Measurements from ENCODE around the gene PID1. TPM values are rescaled to one million over a fixed set of nuclear protein-coding genes. Genes with fewer than 3 reads are reported as not detected.
"Not testable (repeated sequence)": the region's sequence is repeated elsewhere in the genome, so short reads cannot be mapped to it uniquely, and the experiment has no call there.

The PID1 gene
- total RNA-seq, 1 donor from 2014 or later = 7.1 TPM

DNA sequence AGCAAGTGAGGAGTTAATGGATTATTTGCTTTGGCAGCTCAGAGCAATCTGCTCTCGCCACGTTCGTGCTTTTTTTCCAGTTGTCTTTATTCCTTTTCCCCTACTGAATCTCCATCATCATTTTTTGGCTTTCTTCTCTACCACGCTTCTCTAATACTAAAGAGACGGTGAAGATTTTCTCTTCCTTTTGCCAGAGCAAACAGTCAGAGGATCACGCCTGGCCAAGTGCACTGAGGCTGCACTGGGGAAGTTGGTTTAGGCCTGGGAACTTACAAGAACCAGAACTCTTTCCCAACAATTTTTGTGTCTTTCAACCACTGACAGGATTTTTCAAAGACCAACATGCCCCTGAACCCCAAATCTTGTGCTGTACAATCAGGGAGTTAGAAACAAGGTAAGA is 172.3 kb downstream of the PID1 start:
- DNase-seq (peak; percentile 45), ATAC-seq (ENCODE audit: poor library complexity) (peak; percentile 49)
- intact Hi-C loops (cut with DNase I) = no loop called here

DNA sequence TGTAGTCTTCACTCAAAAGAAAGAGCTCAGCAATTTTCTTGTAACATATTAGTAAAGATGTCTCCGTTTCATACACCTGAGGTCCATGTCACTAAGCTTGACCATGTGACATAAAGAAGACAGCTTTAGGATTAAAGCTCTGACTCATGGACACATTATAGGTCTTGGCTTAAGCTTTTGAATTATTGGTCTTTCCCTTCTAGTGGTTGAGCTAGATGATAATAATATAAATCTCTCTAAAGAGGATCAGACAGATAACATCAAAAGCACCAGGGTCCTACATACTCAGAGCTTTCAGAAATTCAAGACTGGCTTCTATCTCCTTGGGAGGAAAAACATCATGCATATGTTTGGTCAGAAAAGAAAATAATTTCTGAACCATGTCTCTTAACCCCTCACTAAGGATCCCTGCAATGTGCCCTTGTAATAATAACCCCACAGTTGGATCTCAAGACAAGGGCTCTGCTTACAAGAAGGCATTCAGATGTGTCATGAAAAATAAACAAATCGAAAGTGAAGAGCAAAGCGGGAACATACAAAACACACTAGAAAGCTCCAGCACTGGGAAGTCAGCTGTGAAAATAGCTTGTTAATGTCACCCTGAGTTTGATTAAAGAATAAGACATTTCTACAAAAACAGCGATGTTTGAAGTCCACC is 174.5 kb downstream of the PID1 start:
- intact Hi-C loops (cut with DNase I) = no loop called here
- DNase-seq = no peak
- no peak for ATAC-seq (ENCODE audit: poor library complexity)

DNA sequence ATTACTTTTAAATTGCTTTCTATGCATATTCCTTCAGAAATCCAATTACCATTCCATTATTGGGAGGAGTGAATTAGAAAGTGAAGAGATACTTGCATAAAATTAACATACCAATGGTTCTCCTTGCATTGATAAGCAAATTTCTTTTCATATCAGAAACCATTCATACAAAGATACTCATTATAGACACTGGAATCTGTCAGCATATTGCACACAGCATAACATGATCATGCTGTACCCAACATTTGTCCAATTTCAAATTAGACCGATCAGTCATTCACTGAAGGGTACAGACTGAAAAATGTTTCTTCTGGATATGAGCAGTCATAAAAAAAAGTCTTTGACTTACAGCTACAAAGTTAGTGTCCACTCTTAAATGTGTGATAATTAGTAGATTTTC is 175.6 kb downstream of the PID1 start:
- no peak for ATAC-seq (ENCODE audit: poor library complexity)
- DNase-seq = no peak
- intact Hi-C loops (cut with DNase I) = no loop called here

DNA sequence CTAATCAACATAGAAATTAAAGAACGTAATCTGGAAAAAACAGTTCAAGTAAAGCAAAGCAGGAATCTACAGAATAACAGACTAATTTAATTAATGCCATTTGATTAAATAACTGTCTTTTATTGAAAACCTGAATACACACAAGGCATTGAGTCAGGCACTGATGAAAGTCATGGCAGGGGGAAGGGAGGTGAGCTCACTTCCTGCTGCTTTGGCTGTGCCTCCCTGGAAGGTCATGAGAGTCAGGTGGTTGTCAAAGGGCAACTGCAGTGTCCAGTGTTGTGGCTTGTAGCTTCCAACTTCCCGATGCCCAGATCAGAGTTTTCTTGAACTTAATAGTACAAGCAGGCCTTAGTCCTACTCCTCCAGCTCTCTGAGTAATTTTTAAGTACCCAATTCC is 180.9 kb downstream of the PID1 start:
- DNase-seq (no peak), ATAC-seq (ENCODE audit: poor library complexity) (no peak)
- intact Hi-C loops (cut with DNase I) = no loop called here

DNA sequence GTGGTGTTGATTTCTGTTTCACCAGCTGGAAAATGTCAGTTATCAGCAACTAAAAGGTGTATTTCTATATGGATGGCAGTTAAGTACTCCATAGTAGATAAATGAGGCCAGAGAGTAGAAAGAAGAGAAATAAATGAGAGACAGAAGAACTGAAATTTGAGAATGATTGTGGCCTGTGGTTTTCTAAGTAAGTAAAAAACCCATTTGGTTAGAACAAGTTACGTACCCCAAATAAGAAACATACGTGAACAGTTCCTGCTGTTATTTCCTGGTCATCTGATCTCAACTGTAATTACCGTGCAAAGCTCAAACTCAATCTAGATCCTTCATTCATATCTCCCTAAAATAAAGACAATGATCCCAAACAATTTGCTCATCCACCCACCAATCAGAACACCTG is 181.3 kb downstream of the PID1 start:
- DNase-seq (no peak), ATAC-seq (ENCODE audit: poor library complexity) (no peak)
- intact Hi-C loops (cut with DNase I) = no loop called here

DNA sequence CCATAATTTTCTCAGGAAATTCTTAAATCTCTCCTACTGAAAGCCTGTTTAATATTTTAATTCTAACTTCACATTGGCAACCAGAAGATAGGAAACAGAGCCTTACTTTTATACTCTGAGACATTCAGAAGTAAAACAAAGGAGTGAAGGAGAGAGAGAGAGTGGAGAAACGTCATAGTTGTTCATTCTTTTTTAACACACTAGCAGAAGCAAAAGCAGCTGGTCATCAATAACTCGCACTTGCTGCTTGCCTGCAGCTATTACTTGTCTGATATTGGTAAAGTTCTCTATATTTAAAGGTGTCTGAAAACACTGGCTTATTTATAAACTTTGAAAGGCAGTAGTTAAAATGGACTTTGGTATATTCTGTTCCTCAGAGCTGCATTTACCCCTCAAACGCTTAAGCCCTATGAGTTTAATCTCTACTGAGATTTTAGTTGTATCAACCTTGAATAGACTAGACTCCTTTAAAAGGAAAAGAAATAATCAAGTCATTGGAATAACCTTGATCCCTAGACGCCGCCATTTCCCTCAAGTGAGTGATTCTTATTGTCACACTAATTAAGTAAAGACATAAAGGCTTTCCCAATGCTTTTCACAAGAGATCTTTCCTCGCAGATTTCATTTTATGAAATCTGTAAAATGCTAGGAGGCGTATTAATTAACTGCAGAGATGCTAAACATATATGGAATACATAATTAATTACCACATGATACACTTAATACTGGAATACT is 182.0 kb downstream of the PID1 start:
- intact Hi-C loops (cut with DNase I) = no loop called here
- DNase-seq (no peak), ATAC-seq (ENCODE audit: poor library complexity) (no peak)

DNA sequence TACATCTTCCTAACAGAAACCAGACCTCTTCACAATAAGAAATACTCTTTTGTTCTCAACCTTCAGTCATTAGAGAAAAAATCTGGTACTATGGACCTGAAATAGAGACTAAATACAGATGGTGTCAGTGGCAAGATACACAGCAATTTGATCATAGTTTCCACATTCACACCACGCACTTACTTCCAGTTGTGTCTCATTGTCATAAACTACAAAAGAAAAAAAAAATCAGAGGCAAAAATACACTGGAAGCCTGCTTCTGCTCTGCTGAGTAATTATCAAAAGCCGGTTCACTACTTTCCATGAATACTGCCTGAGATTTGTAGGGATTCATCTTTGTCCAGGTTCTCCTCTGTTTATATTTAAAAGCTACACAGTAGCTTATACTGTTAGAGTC is 182.6 kb downstream of the PID1 start:
- intact Hi-C loops (cut with DNase I) = no loop called here
- no peak for ATAC-seq (ENCODE audit: poor library complexity)
- no peak for DNase-seq

DNA sequence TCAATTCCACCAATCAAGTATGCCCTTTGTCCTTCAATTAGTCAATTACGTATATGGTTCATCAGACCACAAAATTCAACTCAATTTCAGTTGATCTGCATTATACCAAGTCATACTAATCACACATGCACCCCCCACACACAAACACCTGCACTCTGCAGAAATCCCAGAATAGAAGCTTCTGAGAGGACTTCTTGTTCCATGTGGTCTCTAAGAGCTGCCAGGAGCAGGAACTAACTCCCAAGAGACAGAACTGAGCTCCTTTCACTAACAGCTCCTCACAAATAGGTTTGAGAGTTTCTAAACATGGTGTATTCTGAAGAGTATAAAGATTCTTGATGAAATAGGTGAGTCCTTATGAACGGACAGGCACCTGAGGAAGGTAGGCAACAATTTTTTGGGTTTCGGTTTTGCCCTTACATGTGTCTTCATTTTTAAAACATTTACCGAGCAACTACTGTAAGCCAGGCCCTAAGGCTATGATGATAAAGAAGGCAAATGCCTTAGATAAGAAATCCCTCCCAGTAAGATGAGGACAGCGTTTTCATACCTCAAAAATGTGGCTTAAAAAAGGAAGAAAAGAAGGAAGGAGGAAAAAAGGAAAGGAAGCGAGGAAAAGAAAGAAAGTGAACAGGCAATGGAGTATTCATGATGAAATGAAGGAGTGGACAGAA is 183.1 kb downstream of the PID1 start:
- intact Hi-C loops (cut with DNase I) = no loop called here
- peak; percentile 51 for ATAC-seq (ENCODE audit: poor library complexity)
- DNase-seq = no peak

DNA sequence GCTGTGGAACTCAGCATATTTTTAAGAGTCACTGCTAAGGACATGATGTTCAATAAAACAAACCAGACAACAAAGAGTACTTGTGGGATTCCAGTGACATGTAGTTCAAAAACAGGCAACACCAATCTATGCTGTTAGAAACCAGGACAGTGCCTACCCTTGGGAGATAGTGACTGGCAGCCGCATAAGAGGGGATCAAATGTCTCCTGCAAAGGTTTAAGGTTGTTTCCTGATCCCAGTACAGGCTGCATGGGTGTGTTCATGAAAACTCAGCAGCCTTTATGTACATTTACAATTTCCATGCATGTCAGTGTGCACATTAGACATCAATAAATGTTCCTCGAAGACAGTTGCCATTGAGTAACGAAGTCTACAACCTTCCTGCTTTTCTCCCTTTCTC is 183.8 kb downstream of the PID1 start:
- peak; percentile 53 for ATAC-seq (ENCODE audit: poor library complexity)
- intact Hi-C loops (cut with DNase I) = no loop called here
- no peak for DNase-seq

DNA sequence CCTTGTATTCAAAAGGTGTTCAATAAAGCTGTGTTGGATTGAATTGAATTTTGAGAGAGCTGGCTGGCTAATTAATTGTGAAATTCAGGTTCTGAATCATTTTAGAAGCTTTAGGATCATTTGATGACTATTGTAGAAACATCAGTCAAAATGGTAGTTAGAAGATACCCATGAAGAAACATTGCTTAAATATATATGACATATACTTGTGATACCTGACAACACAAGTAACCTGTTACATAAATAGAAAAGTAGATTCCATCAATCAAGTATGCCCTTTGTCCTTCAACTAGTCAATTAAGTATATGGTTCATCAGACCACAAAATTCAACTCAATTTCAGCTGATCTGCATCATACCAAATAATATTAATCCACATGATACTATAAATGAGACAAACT is 185.6 kb downstream of the PID1 start:
- intact Hi-C loops (cut with DNase I) = no loop called here
- DNase-seq = no peak
- no peak for ATAC-seq (ENCODE audit: poor library complexity)

DNA sequence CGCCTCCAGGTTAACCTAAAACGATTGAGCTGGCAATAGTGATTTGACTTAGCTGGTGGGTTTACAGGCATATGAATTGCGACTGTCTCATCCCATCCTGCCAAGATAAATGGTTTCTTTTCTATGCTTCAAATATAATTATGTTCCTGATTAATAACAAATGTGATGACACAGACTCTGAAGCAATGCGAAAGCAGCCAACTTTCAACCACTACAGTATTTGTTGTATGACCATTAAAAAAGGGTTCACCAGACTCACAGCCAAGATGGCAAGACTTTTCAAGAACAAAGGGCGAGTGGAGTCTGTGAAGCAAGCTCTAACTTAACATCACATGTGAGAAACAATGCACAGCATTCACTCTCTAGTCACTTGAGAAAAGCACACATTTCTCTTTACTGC is 186.6 kb downstream of the PID1 start:
- intact Hi-C loops (cut with DNase I) = no loop called here
- no peak for DNase-seq
- ATAC-seq (ENCODE audit: poor library complexity) = no peak

DNA sequence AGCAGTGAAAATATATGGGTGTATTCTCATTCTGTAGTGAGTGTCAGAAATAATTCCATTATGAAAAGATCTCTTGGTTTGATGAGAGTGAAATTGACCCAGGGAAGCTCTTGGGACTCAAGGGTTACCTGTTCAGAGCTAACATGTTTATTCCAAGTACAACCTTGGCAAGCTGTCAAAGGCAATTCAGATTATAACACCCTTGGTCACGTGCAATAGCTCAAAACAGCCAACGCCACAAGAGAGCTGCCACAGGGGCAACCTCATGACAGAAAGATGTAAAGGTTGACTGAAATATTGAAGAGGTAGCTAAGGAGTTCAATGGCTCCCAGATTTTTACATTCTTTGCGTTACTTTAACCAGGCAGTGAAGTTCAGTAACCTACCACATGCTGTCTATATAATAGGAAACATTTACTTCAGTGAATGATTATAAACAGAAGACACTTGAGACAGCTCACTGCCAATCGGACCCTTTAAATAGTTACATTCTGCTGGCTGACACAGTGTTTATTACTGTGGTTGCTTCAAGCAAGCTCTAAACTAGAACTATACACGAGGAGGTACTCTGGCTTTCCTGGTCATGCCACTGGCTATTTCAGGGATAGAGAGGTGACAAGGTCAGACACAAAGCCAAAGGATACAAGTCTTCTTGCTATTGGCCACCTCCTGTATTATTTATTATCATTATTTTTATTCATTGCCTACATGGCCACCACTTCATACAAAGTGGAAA is 187.3 kb downstream of the PID1 start:
- intact Hi-C loops (cut with DNase I) = no loop called here
- DNase-seq (no peak), ATAC-seq (ENCODE audit: poor library complexity) (peak; percentile 82)

DNA sequence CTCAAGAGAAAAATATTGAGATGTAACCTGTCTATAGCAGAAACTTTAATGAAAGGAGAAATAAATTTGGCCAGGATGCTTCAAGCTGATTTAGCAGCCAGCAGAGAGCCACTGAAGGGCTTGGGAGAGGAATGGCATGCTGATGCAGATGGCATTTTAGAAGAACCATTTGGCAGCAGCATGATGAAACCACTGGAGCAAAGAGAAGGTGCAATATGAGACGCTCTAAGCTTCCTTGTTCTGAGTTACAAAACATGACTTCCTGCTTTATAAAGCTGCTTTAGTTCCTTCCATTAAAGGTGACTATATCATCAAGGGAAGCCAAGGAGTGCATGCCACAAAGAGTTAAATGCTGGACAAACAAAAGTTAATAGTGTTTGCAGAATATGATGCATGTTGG is 189.7 kb downstream of the PID1 start:
- no peak for ATAC-seq (ENCODE audit: poor library complexity)
- DNase-seq = no peak
- intact Hi-C loops (cut with DNase I) = no loop called here

DNA sequence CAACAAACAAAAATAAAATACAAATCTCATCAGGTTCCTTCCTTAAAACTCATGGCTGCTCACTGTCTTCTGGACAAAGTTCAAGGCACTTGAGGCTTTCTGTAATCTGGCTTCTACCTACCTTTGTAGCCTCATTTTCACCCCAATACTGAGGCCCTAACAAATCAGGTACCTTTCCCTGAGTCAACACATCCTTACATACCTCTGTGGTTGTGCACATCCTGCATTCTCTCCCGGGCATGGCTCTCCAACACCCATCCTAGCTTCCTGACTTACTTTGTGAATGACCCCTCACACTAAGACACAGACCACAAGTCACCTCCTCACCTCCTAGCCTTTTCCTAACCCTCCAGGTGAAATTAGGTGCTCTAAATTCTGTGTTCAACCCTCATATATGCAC is 190.9 kb downstream of the PID1 start:
- ATAC-seq (ENCODE audit: poor library complexity) = no peak
- intact Hi-C loops (cut with DNase I) = no loop called here
- DNase-seq = no peak

DNA sequence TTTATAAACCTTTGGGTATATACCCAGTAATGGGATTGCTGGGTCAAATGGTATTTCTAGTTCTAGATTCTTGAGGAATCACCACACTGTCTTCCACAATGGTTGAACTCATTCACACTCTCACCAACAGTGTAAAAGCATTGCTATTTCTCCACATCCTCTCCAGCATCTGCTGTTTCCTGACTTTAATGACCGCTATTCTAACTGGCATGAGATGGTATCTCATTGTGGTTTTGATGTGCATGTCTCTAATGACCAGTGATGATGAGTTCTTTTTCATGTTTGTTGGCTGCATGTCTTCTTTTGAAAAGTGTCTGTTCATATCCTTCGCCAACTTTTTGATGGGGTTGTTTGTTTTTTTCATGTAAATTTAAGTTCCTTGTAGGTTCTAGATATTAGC is 194.2 kb downstream of the PID1 start:
- DNase-seq; intact Hi-C loops (cut with DNase I); ATAC-seq (ENCODE audit: poor library complexity): not testable (repeated sequence)

DNA sequence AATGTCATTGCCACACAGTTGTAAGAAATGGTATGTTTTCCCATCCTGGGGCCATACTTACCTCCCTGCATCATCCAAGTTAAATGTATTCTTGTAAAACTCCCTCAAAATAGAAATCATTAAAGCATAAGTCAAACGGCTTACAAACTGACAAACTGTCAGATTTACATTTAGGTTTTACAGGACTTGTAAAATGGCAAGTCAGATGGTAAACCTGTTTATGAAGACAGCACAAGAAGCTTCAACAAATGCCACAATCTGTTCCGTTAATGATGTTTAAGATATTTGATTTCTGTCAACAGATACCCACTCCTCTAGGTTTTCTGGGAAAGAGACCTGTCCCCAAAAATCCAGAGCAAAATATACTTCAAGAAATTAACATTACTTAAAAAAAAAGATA is 197.2 kb downstream of the PID1 start:
- ATAC-seq (ENCODE audit: poor library complexity) (no peak), DNase-seq (no peak)
- intact Hi-C loops (cut with DNase I) = no loop called here

DNA sequence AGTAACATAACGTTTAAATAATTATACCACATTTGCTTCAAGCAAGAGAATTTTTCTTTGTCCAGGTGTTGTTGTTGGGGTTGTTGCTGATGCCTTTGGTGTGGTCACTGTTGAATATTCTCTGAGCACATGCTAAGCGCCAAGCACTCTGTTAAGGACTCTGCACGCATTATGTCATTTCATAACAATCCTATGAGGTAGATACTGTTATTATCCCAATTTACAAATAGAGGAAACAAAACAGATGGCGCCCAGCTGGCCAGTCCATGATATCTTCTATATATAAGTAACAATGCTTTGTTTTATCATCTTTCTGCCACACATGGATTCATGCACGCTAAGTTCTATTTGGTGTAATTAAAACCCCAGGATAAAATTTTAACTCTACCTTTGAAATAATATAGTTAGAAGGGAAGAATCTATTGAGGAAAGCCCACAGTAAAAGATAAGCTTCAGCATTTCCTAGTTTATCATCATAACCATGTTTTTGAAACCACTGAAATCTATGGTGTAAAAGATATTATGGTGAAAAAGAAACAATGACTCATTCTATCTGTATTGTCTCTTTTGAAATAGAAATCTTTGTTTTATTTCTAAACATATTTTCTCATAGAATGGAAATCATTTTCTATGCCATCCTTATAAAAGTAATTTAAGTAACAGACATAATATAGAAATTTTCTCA is 199.7 kb downstream of the PID1 start:
- peak; percentile 43 for DNase-seq
- intact Hi-C loops (cut with DNase I) = no loop called here
- ATAC-seq (ENCODE audit: poor library complexity) = peak; percentile 81

DNA sequence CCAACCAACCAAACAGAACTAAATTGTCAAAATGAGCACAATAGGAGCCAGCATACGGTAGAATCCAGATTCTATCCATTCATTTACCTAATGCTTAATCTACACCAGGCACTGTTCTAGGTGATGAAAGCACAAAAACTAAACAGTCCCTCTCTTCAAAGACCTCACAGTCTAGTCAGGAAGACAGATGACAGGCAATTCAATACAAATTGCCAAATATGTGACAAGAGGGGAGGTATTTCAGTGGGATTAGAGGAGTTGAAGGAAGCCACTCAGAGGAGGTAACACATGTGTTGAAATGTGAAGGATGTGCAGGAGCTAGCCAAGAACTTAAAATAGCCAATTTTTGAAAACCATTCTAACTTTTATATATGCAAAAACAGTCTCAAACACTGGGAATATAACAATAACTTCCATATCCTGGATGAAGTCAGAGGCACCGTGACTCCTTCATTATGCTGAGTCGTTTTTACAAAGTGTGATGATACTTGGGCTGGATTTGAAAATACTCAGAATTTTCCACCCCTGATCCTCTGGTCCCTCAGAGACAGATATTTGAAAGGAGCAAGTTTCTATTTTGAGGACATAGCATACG is 204.9 kb downstream of the PID1 start:
- intact Hi-C loops (cut with DNase I) = no loop called here
- no peak for DNase-seq
- peak; percentile 45 for ATAC-seq (ENCODE audit: poor library complexity)

DNA sequence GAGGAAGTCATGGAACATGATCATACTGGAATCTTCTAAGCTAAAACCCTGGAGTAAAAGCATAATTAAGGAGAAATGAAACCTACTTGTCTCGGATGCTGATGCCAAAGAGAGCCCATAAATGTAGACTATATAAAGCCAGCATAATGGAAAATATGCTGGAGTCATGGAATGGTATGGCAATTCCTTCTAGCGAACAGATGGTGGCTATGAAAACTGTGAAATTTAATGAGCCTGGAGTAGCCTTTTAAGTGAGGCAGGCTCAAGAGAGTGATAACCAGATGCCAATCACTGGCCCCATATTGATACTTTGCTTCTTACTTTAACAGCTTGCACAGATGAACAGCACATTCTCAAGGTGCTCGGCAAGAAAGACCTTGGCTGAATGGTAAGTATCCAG is 206.3 kb downstream of the PID1 start:
- intact Hi-C loops (cut with DNase I) = no loop called here
- DNase-seq = no peak
- ATAC-seq (ENCODE audit: poor library complexity) = no peak
